RWPE2 (cell line): ENCODE results near the gene GPR17.

Source experiments
- ATAC-seq: fragments of 200-7000 bp; cut with Tn5 transposase; 3 replicates; pipeline ENCODE4 v1.9.1; 2021; ENCODE audit warnings: low read depth
- DNase-seq: peaks from one replicate; pipeline ENCODE4 v3.0.0-alpha.2; 2020; ENCODE audit warnings: low spot score
- H3K27ac ChIP-seq: fragments of 450-650 bp; 2 replicates; pipeline ENCODE4 v1.5.1; 2017; ENCODE audit warnings: mild to moderate bottlenecking; ENCODE audit not compliant: poor library complexity, severe bottlenecking
- H3K27me3 ChIP-seq: fragments of 250-450 bp; sonication (Bioruptor Pico); 2 replicates; pipeline ENCODE4 v1.5.1; 2021; ENCODE audit warnings: mild to moderate bottlenecking, moderate library complexity; ENCODE audit not compliant: insufficient read depth, poor library complexity, severe bottlenecking
- H3K36me3 ChIP-seq: fragments of 250-450 bp; sonication (Bioruptor Pico); 2 replicates; pipeline ENCODE4 v1.5.1; 2020; ENCODE audit warnings: low read depth, mild to moderate bottlenecking, moderate library complexity
- H3K4me1 ChIP-seq: fragments of 250-450 bp; sonication (Bioruptor Pico); 2 replicates; pipeline ENCODE4 v1.5.1; 2021; ENCODE audit warnings: mild to moderate bottlenecking, moderate library complexity; ENCODE audit not compliant: insufficient read depth, poor library complexity, severe bottlenecking
- H3K4me3 ChIP-seq: fragments of 250-450 bp; sonication (Bioruptor Pico); 2 replicates; pipeline ENCODE4 v1.5.1; 2021; ENCODE audit warnings: mild to moderate bottlenecking, moderate library complexity; ENCODE audit not compliant: severe bottlenecking
- H3K9me3 ChIP-seq: fragments of 250-450 bp; sonication (Bioruptor Pico); 2 replicates; pipeline ENCODE4 v1.5.1; 2021; ENCODE audit warnings: mild to moderate bottlenecking, moderate library complexity; ENCODE audit not compliant: severe bottlenecking
- CTCF ChIP-seq: fragments of 450-650 bp; IDR thresholded peaks from one replicate; pipeline ENCODE4 v1.5.1; 2017; ENCODE audit warnings: mild to moderate bottlenecking, moderate library complexity; ENCODE audit not compliant: poor library complexity, severe bottlenecking

GPR17 gene

GRCh38 chr2:127656569-127657231 is 10.7 kb downstream of the GPR17 start:
- no peak for DNase-seq
- Histone ChIP-seq H3K27ac (no peak overlapping the region), H3K27me3 (no peaks in the 10 kb centered on the region), H3K4me1 (no peaks in the 10 kb centered on the region), H3K36me3 (no peaks in the 10 kb centered on the region), H3K4me3 (no peak overlapping the region), H3K9me3 (no peaks in the 10 kb centered on the region)
- TF ChIP-seq CTCF: no peak
- no peak for ATAC-seq

GRCh38 chr2:127657232-127657595 is 11.3 kb downstream of the GPR17 start:
- H3K27ac ChIP-seq: no peak overlapping the region
- no peaks in the 10 kb centered on the region for H3K27me3 ChIP-seq
- no peak for TF ChIP-seq CTCF
- no peaks in the 10 kb centered on the region for H3K36me3 ChIP-seq
- no peak overlapping the region for H3K4me3 ChIP-seq
- DNase-seq (no peak), ATAC-seq (no peak)
- H3K9me3 ChIP-seq: no peaks in the 10 kb centered on the region
- H3K4me1 ChIP-seq: no peaks in the 10 kb centered on the region

- H3K36me3 ChIP-seq: no peaks in the 10 kb centered on the region
- no peak for TF ChIP-seq CTCF
- DNase-seq: no peak
- no peaks in the 10 kb centered on the region for H3K4me1 ChIP-seq
- ATAC-seq: no peak
- H3K9me3 ChIP-seq: no peaks in the 10 kb centered on the region
- H3K4me3 ChIP-seq: no peak overlapping the region
- H3K27ac ChIP-seq: no peak overlapping the region
- H3K27me3 ChIP-seq: no peaks in the 10 kb centered on the region
Observed at GRCh38 chr2:127658146-127658545, 12.2 kb downstream of the GPR17 start.

- Histone ChIP-seq H3K4me1 (no peaks in the 10 kb centered on the region), H3K36me3 (no peaks in the 10 kb centered on the region), H3K9me3 (no peaks in the 10 kb centered on the region), H3K4me3 (no peak overlapping the region), H3K27ac (no peak overlapping the region), H3K27me3 (no peaks in the 10 kb centered on the region)
- no peak for TF ChIP-seq CTCF
- DNase-seq (no peak), ATAC-seq (no peak)
Observed at GRCh38 chr2:127658641-127659407, 12.9 kb downstream of the GPR17 start.
